IMR-90 (cell line): ENCODE results near the gene MPND.

Experiments
- CEBPB ChIP-seq: IDR thresholded peaks from 2 replicates; pipeline ENCODE4 v1.6.1; 2012; ENCODE audit warnings: low read depth, low read length, improper control_type of control experiment
- MAFK ChIP-seq: IDR thresholded peaks from 2 replicates; pipeline ENCODE4 v1.6.1; 2012; ENCODE audit warnings: low read depth, low read length, improper control_type of control experiment
- POLR2A ChIP-seq: IDR thresholded peaks from 2 replicates; pipeline ENCODE4 v1.6.1; 2012; ENCODE audit warnings: mild to moderate bottlenecking, low read depth, low read length

- no peak for TF ChIP-seq POLR2A
- no peak for TF ChIP-seq CEBPB
- no peak for TF ChIP-seq MAFK
Measured at GRCh38 chr19:4318460-4318859, 24.9 kb upstream of the MPND start.
